Psoas muscle (tissue), 8 donors: ENCODE results near the gene CIZ1. TPM values are rescaled to one million over a fixed set of nuclear protein-coding genes. Genes with fewer than 3 reads are reported as not detected.

Experiments
- ATAC-seq, 4 donors: fragments of 200-7000 bp; cut with Tn5 transposase; one replicate each; pipeline ENCODE4 v1.9.1; 2020; ENCODE audit warnings: moderate library complexity in 3 of 4, mild to moderate bottlenecking in 2 of 4
- DNase-seq, 2 donors: peaks; one replicate each; pipeline ENCODE4 v3.0.0-alpha.2; 2020
- H3K27ac ChIP-seq: fragments of 200-600 bp; one replicate; pipeline ENCODE4 v1.8.0; 2022
- H3K27me3 ChIP-seq, 3 donors: fragments of 200-600 bp in 1 of 3; one replicate each; pipeline versions ENCODE4 v1.6.1 to v1.8.0; 2013 to 2022; ENCODE audit warnings: low read length in 2 of 3, mild to moderate bottlenecking in 2 of 3, moderate library complexity in 1 of 3; ENCODE audit not compliant: insufficient read depth in 3 of 3
- H3K36me3 ChIP-seq, 2 donors: fragments of 200-600 bp in 1 of 2; one replicate each; pipeline versions ENCODE4 v1.6.1 to v1.8.0; 2013 to 2022; ENCODE audit warnings: low read depth in 1 of 2, mild to moderate bottlenecking in 1 of 2, moderate library complexity in 1 of 2; ENCODE audit not compliant: insufficient read depth in 1 of 2
- H3K4me1 ChIP-seq: fragments of 200-600 bp; one replicate; pipeline ENCODE4 v1.8.0; 2022
- H3K4me3 ChIP-seq: fragments of 200-600 bp; one replicate; pipeline ENCODE4 v1.8.0; 2022; ENCODE audit warnings: mild to moderate bottlenecking
- H3K9me3 ChIP-seq: fragments of 200-600 bp; one replicate; pipeline ENCODE4 v1.8.0; 2022
- WGBS, 3 donors: extraction: QIAGEN DNeasy Blood & Tissue Kit; methylation state at CpG; one replicate each; pipeline versions ENCODE4 v1.1.6 to v1.1.7; 2013; 5-methylcytosine and 5-hydroxymethylcytosine counted together
- intact Hi-C, 2 donors: fragments of 100-400 bp; cut with DNase I; formaldehyde crosslinking; loops; one replicate each; pipeline versions ENCODE4 v1.11.0 to v1.14.2; 2022
- polyA plus RNA-seq, 3 donors: library from polyadenylated mRNA; stranded (reverse); fragments of 200-250 nt; gene quantifications; one replicate each; pipeline ENCODE4 v1.2.3, GENCODE V29; 2013
- total RNA-seq, 4 donors: library from RNA; stranded (reverse); fragmentation: NEBNext Ultra II Directional in 2 of 4; extraction: Animal tissue kit (Norgen Biotek cat#: 25700) in 2 of 4; gene quantifications; one replicate each; pipeline versions ENCODE4 v1.2.1 to v1.2.4, GENCODE V29; 2021 to 2023
- TF ChIP-seq, protein P1 (sequence below): fragments of 200-600 bp; IDR thresholded peaks from one replicate; pipeline ENCODE4 v1.8.0; 2022; ENCODE audit warnings: antibody characterized with exemption
- donor health status: healthy with polysubstance abuse.
- donor health status: DM: no; HTN: no; CAD: no; lungs with moderate emphysema.
- donor health status: Bipolar disorder and iron deficiency.
- donor health status: healthy.
- donor health status: DM: yes; HTN: yes; CAD: no.
- donor health status: DM: no; HTN: no; CAD: no.
- donor health status: DM: no; HTN: no; CAD: no.
- donor health status: DM: yes; HTN: yes; CAD: no.

The CIZ1 gene
- total and polyA plus RNA-seq, 7 donors, result 36.2 to 119 (median 86.0) TPM

DNA sequence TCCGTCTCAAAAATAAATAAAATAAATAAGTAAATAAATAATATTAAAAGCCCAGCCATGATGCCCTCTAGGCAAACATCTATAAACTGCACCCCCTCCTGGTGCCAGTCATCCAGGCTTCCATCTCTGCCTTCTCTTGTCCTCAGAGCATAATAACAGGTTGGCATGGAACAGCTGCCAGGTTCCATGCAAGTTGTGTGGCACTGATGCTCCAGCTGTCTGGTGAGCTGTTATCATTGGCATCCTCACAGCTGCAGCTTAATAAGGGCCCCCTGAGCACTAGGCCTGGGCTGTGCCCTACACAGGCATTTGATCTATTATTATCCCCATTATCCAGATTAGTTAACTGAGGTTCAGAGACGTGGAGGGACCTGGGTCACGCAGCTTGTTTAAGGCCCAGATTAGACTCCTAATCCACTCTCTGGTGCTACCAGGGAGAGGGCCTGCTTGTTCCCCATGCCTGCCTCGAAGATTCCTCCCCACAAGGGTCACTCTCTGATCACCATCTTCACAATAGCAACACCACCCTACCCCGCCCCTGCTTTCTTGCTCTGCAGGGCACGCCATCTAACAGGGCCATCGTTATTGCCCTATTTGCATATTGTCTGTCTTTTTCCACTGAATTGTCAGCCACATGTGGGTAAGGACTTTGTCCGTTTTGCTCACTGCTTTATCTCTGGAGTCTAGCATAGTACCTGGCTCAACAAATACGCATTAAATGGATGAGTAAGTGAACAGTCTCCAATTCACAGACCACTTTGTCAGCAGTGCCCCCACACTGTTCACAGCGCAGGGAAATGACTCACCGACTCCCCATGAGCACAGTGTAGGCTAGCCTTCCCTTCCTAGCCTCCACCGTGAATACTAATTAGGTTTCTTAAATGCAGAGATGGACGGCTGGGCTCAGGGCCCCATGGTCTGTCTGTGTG, 10.3 kb upstream of the CIZ1 start:
- H3K36me3 ChIP-seq, result no peaks in the 10 kb centered on the region
- TF ChIP-seq, protein P1, sequence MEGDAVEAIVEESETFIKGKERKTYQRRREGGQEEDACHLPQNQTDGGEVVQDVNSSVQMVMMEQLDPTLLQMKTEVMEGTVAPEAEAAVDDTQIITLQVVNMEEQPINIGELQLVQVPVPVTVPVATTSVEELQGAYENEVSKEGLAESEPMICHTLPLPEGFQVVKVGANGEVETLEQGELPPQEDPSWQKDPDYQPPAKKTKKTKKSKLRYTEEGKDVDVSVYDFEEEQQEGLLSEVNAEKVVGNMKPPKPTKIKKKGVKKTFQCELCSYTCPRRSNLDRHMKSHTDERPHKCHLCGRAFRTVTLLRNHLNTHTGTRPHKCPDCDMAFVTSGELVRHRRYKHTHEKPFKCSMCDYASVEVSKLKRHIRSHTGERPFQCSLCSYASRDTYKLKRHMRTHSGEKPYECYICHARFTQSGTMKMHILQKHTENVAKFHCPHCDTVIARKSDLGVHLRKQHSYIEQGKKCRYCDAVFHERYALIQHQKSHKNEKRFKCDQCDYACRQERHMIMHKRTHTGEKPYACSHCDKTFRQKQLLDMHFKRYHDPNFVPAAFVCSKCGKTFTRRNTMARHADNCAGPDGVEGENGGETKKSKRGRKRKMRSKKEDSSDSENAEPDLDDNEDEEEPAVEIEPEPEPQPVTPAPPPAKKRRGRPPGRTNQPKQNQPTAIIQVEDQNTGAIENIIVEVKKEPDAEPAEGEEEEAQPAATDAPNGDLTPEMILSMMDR, result no peak
- no peaks in the 10 kb centered on the region for H3K9me3 ChIP-seq
- no peak for ATAC-seq
- H3K27ac ChIP-seq, result no peak overlapping the region
- intact Hi-C loops, result no loop called here
- peaks cover 4% of the 10 kb centered on the region for H3K4me1 ChIP-seq
- DNase-seq, result no peak
- 82 to 83% (median 82%) methylated on average over 13 of the region's 13 CpGs for WGBS, 3 donors
- no peak overlapping the region for H3K4me3 ChIP-seq
- peaks cover 0 to 18% (median 7%) of the 10 kb centered on the region in 3 donors for H3K27me3 ChIP-seq

DNA sequence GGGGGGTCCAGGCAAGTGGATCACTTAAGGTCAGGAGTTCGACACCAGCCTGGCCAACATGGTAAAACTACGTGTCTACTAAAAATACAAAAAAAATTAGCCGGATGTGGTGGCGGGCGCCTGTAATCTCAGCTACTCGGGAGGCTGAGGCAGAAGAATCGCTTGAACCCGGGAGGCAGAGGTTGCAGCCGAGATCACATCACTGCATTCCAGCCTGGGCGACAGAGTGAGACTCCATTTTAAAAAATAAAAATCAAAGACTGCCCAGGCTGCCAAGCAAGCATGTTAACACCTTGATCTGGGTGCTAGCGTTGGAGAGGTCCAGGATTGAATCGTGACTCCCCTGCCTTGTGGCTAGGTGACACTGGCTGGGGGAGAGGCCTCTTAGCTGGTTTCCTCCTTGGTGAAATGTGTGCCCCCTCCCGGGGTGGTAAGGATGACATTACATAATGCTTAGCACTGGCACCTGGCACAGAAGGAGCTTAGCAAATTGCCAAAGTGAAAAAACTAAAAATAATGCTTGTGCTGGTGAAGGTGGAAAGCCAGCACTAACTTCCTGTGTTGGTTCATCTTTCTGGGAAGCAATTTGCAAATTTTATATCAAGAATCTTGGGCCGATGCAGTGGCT, 2.2 kb upstream of the CIZ1 start:
- DNase-seq, result no peak
- Histone ChIP-seq H3K4me1 (peaks cover 16% of the 10 kb centered on the region), H3K36me3 (peaks cover 0 to 19% of the 10 kb centered on the region in 2 donors), H3K4me3 (peak overlapping the region; percentile 89), H3K27me3 (no peaks in the 10 kb centered on the region), H3K9me3 (no peaks in the 10 kb centered on the region), H3K27ac (peak overlapping the region; percentile 90)
- intact Hi-C loops, result loop anchor here in 1 of 2 donors (5.0 kb wide), 1 partner anchor 84 kb away; the partner anchor contains the start of genes GOLGA2 and SWI5
- TF ChIP-seq, protein P1, result no peak
- WGBS, 3 donors, result 75 to 84% (median 75%) methylated on average over 14 of the region's 14 CpGs
- no peak for ATAC-seq

DNA sequence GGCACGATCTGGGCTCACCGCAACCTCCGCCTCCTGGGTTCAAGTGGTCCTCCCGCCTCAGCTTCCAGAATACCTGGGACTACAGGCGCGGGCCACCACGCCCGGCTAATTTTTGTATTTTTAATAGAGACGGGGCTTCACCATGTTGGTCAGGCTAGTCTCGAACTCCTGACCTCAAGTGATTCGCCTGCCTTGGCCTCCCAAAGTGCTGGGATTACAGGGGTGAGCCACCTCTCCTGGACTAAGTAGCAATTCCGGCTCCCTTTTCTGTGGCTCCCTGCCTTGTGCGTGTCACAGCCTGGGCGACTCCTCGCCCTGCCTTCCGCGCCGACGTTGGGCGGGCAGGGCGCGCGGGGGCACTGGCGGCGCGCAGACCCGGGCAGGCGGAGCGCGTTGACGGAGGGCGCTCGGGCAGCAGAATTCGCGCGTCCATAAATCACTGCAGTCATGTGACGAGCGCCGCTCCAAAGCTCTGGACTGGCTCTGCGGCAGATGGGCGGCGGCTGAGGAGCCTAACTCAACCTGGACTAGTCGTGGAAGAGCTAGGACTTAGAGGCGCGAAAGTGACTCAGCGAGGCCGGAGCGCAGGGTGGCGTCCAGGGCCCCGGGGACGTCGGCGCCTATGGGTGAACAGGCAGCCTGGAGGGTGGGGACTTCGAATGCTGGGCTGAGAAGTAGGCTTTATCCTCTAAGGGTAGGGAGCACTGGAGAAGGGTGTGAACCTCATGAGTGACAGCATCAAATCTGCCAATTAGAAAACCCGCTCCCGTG, 1.4 kb upstream of the CIZ1 start:
- peak overlapping the region; percentile 89 for H3K4me3 ChIP-seq
- 13 to 20% (median 17%) methylated on average over 54 to 56 of the region's 56 CpGs for WGBS, 3 donors
- peaks cover 16% of the 10 kb centered on the region for H3K4me1 ChIP-seq
- intact Hi-C loops, result loop anchor here in 1 of 2 donors (5.0 kb wide), 1 partner anchor 85 kb away; the partner anchor contains the start of genes GOLGA2 and SWI5
- H3K27me3 ChIP-seq, result no peaks in the 10 kb centered on the region
- H3K27ac ChIP-seq, result peak overlapping the region; percentile 90
- peak; percentile 85 to 92 (median 90) for ATAC-seq
- H3K36me3 ChIP-seq, result peaks cover 0 to 27% of the 10 kb centered on the region in 2 donors
- TF ChIP-seq, protein P1, result peak; percentile 37
- DNase-seq, result peak; percentile 87 to 95
- no peaks in the 10 kb centered on the region for H3K9me3 ChIP-seq

DNA sequence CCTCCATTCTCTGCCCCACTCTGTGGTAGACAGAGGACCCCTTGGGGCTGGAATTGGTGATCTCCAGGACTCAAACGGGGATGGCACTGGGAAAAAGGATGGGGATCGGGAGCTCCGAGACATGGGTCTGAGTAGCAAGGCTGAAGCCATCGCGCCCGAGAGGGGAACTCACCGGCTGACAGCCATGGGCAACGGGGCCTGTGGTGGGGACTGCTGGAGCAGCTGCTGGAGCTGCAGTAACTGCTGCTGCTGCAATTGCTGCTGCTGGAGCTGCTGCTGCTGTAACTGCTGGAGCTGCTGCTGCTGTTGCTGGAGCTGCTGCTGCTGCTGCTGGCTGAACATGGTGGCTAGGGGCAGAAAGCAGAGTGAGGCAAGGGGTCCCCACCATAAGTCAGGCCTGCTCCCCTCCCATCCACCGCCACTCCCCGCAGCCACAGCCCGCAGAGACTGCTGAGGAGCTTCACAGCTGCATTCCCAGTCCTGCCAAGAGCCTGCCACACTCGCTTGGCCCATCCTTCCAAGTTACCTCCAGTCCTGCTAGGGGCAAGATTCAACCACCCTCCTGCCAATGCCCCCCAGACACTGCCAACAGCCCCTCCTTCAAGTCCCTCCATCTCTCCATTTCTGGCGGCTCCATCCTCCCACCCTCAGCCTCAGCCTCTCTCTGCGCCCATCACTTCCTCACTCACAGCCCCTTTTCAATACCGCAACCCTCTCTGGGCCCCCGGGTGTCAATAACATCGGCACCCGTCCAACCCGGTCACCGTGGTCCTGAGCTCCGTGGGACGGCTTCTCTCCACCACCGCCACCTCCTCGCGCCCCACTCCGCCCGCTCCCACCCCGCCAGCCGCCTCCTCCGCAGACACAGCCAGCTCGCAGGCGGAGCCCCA, 611 bp downstream of the CIZ1 start:
- TF ChIP-seq, protein P1, result no peak
- H3K4me3 ChIP-seq, result peak overlapping the region; percentile 89
- H3K4me1 ChIP-seq, result peaks cover 16% of the 10 kb centered on the region
- peak in 2 of 4 donors; percentile 5 to 8 for ATAC-seq
- no peaks in the 10 kb centered on the region for H3K27me3 ChIP-seq
- no peaks in the 10 kb centered on the region for H3K9me3 ChIP-seq
- intact Hi-C loops, result loop anchor here in 1 of 2 donors (5.0 kb wide), 1 partner anchor 87 kb away; the partner anchor contains the start of genes GOLGA2 and SWI5
- H3K36me3 ChIP-seq, result peaks cover 0 to 47% of the 10 kb centered on the region in 2 donors
- 17 to 21% (median 18%) methylated on average over 23 to 32 of the region's 32 CpGs for WGBS, 3 donors
- DNase-seq, result no peak
- peak overlapping the region; percentile 90 for H3K27ac ChIP-seq
